T-helper 2 cell treated with Interferon-gamma antibody and Interleukin-4, amounts not matched to agents 100 ng/mL and 5 ng/mL, for 36 hours (primary cell): Measurements from ENCODE around the gene MBD3. TPM values are rescaled to one million over a fixed set of nuclear protein-coding genes. Genes with fewer than 3 reads are reported as not detected.
"Not testable (repeated sequence)": the region's sequence is repeated elsewhere in the genome, so short reads cannot be mapped to it uniquely, and the experiment has no call there.

ENCODE experiments used
- intact Hi-C: fragments of 100-400 bp; cut with micrococcal nuclease; formaldehyde crosslinking; loops from one replicate; pipeline ENCODE4 v1.15.1; 2023
- total RNA-seq: library from RNA; stranded (reverse); gene quantifications from 2 replicates; pipeline ENCODE4 v1.2.3, GENCODE V29; 2022

MBD3 gene, protein sequence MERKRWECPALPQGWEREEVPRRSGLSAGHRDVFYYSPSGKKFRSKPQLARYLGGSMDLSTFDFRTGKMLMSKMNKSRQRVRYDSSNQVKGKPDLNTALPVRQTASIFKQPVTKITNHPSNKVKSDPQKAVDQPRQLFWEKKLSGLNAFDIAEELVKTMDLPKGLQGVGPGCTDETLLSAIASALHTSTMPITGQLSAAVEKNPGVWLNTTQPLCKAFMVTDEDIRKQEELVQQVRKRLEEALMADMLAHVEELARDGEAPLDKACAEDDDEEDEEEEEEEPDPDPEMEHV
- total RNA-seq, result 107 and 110 TPM in 2 replicates

DNA sequence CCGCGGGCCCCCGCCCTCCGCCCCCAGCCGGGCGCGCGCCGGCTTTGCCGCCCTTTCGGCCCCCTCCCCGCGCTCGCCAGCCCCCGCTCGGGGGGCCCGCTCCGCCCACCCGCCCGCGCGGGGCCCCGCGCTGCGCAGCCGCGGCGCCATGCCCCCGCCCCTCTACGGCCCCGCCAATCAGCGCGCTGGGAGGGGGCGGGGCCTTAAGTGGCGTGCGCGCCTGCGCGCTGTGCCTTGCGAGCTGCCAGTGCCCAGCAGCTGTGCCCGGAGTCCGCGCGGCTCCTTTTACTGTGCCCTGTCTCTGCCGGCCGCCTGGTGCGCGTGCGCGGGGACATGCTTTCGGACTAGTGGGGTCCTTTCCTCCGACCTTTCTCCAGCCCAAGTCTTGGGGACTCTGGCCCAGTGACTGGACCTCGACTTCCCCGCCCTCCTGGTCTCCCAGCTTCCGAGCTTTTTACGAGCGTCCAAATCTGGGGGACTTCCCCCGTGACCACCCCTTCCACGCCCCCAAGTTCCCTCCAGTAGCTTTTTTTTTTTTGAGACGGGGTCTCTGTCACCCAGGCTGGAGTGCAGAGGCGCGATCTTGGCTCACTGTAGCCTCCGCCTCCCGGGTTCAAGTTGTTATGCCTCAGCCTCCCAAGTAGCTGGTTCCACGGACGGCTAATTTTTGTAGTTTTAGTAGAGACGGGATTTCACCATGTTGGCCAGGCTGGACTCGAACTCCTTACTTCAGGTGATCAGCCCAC is at the start of gene MBD3:
Gene MBD3 (minus strand): TSS at position 111 of the 746 bp plus-strand sequence. CDS start 234 bp downstream, outside the sequence.
- intact Hi-C loops, result loop anchor here (1.0 to 5.0 kb wide), 3 partner anchors 12 to 219 kb away; partner anchors contain the start of genes ATP8B3, TCF3 and UQCR11

DNA sequence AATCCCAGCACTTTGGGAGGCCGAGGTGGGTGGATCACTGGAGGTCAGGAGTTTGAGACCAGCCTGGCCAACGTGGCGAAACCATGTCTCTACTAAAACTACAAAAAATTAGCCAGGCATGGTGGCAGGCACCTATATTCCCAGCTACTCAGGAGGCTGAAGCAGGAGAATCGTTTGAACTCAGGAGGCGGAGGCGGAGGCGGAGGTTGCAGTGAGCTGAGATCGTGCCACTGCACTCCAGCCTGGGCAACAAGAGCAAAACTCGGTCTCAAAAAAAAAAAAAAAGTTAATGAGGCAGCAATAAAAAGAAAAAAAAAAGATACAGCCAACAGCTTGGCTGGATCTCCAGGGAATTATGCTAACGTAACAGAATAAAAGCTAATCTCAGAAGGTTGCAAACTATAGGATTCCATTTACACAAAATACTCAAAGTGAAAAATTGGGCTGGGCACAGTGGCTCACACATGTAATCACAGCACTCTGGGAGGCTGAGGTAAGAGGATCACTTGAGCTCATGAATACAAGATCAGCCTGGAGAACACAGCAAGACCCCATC is 48.3 kb upstream of the MBD3 start:
- intact Hi-C loops, result not testable (repeated sequence)

GRCh38 chr19:1636325-1637236 is 43.9 kb upstream of the MBD3 start:
- intact Hi-C loops, result no loop called here

- intact Hi-C loops, result no loop called here
Observed at GRCh38 chr19:1634938-1635243, 42.2 kb upstream of the MBD3 start.

GRCh38 chr19:1634242-1634937 is 41.7 kb upstream of the MBD3 start:
- intact Hi-C loops, result no loop called here

GRCh38 chr19:1633269-1633826 is 40.7 kb upstream of the MBD3 start:
- intact Hi-C loops, result no loop called here

DNA sequence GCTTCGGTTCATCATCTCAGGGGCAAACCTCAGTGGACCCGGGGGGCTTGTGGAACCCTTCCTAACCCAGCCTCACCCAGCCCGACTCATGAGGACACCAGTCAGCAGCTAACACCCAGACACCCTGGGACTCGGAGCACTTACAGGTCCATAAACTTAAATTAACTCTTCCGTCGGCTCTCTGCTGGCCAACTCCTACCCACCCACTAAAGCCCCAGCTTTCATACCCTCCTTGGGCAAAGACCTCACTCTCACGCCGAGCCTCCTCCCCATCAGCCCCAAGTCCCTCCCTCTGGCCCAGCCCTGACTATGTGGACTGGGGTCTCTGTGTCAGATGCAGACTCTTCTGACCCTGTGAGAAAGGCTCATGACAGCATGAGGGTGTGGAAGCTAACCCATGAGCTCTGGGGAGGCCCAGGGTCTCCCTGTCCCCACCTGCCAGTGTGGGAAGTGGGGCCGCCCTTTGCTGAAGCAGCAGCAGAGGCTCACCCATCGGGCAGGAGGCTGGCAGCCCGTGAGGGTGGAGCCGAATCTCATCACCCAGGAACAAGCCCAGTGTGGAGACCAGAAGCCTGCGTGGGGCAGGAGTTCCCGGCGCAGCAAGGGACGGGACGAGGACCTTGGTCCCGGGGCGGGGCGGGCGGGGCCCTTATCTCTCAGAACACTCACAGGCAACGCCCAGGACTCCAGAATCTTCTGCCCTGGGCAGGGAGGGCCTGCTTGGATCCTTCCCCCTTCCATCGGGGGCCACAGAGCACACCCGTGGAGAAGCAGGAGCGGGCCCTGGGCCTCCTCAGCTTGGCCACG is 40.0 kb upstream of the MBD3 start:
- intact Hi-C loops, result no loop called here

DNA sequence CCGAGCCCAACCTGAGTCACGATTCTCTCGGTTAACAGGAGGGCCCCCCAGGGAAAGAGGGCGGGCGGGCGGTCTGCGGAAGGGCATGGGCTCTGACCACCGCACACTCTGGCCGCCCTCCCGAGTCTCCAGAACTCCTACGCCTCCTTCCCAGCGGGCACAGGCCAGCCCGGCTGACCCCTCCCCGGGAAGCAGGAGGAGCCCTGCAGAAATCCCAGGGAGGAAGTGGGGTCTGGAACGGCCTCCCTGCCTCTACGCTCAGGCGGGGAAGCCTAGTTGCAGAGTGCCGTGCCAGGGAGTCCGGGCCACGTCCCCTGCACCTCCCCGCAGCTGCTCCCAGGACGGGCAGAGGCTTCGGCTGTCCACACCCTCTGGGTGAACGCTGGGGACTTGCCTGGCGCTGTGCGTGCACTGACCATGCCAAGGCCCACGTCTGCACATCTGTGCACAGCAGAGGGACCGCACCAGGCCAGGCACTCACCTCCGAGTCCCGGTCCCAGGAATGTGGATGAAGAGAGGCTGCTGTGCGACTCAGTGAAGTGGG is 39.0 kb upstream of the MBD3 start:
- intact Hi-C loops, result no loop called here

DNA sequence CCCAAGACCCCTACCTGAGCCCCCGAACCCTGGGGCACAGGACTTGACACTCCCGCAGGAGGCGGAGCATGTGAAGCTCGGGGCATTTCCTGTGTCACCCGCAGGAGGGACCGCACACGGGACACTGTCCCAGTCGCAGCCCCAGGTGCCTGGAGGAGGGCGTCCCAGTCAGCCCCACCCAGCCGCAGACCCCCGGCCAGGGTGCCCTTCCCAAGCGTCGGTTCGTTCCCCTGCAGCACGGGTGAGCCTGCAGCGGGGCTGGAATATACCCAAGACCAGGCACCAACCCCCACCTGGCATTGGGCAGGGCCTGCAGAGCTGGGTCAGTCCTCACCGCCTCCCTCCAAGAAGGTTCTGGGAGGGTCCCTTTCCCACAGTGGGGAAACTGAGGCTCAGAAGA is 38.1 kb upstream of the MBD3 start:
- intact Hi-C loops, result no loop called here

GRCh38 chr19:1630012-1630411 is 37.3 kb upstream of the MBD3 start:
- intact Hi-C loops, result no loop called here

- intact Hi-C loops, result no loop called here
Observed at GRCh38 chr19:1629256-1629808, 36.7 kb upstream of the MBD3 start.

DNA sequence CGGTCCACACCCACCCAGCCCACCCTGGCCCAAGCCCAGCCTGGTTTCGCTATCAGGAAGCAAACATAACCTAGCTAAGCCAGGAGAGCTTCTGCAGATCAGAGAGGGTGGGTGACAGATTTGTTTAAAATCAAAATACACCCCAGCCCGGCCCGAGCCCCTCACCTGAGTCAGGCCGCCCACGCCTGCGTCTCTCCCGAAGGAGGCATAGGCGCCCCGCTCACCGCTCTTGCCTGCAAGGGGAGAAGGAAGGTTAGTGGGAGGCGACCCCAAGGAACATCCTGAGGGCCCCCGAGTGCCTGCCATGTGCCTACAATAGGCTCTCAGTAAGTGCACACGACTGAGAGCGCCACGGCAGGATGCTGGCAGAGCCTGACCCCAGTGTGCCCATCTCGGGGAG is 34.5 kb upstream of the MBD3 start:
- intact Hi-C loops, result no loop called here

DNA sequence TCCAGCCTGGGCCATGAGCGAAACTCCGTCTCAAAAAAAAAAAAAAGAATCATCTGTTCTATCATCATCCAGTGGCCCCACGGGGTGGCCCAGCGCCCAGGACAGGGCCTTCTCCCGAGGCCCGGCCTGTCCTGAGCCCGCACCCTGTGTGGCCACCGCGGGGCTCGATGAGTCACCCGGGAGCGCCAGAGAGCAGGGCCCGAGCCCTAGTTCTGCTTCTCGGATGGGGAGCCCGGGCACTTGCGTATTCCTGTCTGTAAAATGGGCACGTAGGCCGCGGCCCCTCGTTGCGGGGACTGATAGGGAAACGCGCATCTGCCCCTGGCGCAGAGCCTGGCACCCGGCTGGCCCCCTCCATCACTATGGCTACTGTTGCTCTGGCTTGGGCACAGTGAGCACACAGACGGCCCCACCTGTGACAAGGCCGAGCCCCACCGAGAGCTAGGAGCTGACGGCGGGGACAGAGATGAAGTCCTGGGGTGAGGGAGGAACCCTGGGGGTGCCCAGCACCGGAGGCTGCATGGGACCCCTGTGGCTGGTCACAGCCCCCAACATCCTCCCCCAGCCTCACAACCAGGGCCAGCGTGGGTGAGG is 33.8 kb upstream of the MBD3 start:
- intact Hi-C loops, result no loop called here

GRCh38 chr19:1624458-1624857 is 31.8 kb upstream of the MBD3 start:
- intact Hi-C loops, result no loop called here

GRCh38 chr19:1622541-1622940 is 29.9 kb upstream of the MBD3 start:
- intact Hi-C loops, result no loop called here

DNA sequence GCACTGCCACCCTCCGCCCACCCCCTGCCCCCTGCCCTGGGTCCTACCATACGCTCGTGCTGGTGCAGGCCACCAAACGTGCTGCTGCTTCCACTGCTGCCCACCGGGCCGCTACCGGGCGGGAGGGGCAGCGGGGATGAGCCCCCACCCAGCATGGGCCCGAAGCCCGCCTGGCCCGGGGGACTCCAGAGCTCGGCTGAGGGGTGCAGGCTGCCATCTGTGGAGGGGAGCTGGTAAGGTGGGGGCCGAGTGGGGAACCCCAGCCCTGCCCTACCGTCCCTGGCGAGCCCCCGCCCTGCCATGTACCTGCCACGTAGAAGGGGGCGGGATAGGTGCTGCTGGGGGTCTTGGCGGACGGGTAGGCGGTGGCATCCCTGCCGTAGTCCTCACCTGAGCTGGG is 29.3 kb upstream of the MBD3 start:
- intact Hi-C loops, result no loop called here

GRCh38 chr19:1621574-1621973 is 28.9 kb upstream of the MBD3 start:
- intact Hi-C loops, result no loop called here

DNA sequence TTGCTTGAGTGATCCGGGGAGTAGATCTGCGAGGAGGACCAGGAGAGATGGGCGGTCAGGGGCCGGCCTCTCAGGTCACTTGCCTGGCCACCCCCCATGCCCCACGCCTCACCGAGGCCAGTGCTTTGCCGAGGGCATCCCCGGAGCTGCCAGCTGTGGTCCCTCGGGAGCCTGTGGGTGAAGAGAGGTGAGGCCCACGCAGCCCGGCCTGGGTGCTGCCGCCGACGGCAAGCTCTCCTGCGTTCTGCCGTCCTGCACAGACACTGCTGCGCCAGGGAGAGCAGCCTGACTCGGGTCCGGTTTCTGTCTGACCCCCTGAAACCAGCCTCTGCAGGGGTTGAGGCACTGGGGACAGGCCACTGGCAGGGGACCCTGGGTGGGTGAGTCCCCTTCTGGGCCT is 28.4 kb upstream of the MBD3 start:
- intact Hi-C loops, result no loop called here

- intact Hi-C loops, result no loop called here
Observed at GRCh38 chr19:1620502-1620901, 27.8 kb upstream of the MBD3 start.
